Stimulated activated CD4-positive, alpha-beta T cell treated with anti-CD3 and anti-CD28 coated beads, Interleukin-15, amount 100 ng/mL, for 48 hours (primary cell): ENCODE measurements around the gene CDC7.
"Not testable (repeated sequence)": the region's sequence is repeated elsewhere in the genome, so short reads cannot be mapped to it uniquely, and the experiment has no call there.

ENCODE experiments used
- DNase-seq, 2 donors: peaks; one replicate each; pipeline ENCODE4 v3.0.0-alpha.2; 2020; ENCODE audit warnings: low read depth in 2 of 2

The CDC7 gene

GRCh38 chr1:91500756-91501522 lies at the start of gene CDC7:
CDC7 (plus strand) TSS chr1:91500851; CDS start chr1:91501717, 866 bp downstream.
- DNase-seq = peak; percentile 78 to 85

GRCh38 chr1:91454136-91454535 lies 46.5 kb upstream of the CDC7 start:
- DNase-seq = no peak

DNA sequence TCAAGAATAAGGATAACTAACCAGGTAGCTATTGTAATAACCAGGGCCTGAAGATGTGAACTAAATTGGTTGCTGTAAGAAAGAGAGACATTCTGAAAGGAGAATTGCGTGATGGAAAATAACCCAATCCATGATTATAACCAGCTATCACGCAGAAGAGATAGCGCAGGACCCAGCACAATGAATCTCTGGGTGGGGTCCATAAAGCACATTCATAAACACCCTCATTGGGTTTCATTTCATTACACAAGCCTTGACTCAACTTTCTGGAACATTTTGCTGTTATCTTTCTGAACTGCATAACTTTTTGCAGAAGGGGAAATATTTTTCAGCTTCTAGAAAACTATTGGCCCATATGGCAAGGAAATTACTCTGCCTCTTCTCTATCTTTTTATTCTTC lies 45.3 kb upstream of the CDC7 start:
- DNase-seq = no peak

- no peak for DNase-seq
These were observed 44.8 kb upstream of the CDC7 start for GRCh38 chr1:91455896-91456295.

- not testable (repeated sequence) for DNase-seq
These were observed 35.3 kb upstream of the CDC7 start for GRCh38 chr1:91465350-91465749.

- DNase-seq = no peak
These were observed 24.0 kb upstream of the CDC7 start for GRCh38 chr1:91476533-91477217.

- no peak for DNase-seq
These were observed 13.2 kb upstream of the CDC7 start for GRCh38 chr1:91487469-91487868.

- DNase-seq = no peak
These were observed 10.2 kb upstream of the CDC7 start for GRCh38 chr1:91490501-91490900.

DNA sequence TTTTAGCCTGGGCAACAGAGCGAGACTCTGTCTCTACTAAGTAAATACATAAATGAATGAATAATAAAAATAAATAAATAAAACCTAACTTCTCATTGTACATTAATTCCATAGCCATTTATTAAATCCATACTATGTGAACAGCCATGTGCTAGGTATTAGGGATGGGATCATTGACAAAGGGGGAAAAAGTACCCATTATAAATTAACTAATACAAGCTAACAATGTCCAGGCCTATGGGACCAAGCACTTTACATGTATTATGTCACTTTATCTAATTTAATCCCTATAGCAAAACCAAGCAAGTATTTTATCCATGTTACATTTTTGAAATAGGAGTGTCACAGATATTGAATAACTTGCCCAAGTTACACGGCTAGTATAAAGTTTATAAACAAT lies 2.6 kb upstream of the CDC7 start:
- no peak for DNase-seq

GRCh38 chr1:91498498-91499245 lies 2.0 kb upstream of the CDC7 start:
- no peak for DNase-seq

GRCh38 chr1:91499346-91499745 lies 1.3 kb upstream of the CDC7 start:
- DNase-seq = no peak

DNA sequence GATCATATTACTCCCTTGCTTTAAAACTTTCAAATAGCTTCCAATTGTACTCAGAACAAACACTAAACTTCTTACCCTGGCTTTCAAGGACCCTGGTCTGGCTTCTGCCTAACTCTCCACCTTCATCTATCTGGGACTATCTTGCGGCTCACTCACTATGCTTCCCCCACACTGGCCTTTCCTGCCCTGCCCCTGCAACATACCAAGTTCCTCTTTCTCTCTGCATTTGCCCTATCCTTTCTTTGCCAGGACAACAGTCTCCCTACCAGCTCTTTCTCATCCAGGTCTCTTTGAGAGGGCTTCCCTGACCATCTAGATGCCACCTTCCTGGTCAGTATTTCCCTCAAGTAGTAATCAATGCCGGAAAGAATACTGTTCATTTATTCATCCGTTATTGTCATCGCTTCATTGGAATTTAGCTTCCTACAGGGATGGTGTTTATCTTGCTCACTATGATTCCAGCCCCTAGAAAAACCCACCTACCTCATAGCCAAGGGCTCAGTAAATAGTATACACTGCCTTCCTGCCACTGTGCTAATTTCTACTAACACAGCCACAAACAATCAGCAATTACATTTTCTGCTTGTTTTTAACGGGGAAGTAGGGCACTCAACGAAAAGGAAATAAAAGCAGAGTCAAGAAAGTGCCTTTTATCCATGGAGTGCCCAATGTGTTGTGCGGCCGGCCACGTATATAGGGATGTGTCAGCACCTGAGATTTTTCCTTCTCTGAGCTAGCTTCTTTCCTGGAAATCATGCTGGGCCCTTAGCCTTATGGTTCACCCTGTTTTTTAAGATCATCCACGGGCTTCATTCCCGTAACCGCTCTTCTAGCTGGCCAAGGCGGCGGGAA lies 521 bp upstream of the CDC7 start:
- DNase-seq = no peak

GRCh38 chr1:91501523-91501851 lies 836 bp downstream of the CDC7 start:
- DNase-seq = peak in 1 of 2 donors; percentile 2

DNA sequence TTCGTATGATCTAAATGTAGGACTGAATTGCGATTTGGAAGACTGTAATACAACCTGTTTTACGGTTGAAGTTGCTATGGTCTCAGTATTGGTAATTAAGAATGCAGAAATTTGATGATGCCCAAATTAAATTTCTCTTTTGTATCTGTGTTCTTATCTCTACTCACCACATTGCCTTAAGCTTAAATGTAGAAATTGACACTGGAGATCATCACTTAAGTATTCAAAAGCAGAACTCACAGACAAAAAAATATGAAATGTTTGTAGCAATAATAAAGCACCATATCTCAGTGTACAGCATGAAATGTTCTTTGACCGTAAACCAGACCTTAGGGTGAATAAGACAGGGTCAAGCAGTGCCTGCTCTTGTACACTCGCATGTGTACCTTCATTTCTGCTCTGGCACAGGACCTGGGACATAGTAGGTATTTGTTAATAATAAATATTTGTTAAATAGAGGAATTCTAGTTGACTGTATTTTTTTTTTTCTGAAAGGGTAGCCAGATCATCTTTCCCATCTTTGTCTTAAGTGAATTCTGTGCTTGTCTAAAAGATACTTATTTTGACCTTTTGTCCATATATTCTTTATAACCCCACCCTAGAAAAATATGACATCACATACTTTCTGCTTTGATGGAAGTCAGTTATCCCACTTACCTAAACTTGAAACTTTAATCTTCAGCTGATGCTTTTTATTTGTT lies 1.5 kb downstream of the CDC7 start:
- DNase-seq = no peak

- no peak for DNase-seq
These were observed 2.1 kb downstream of the CDC7 start for GRCh38 chr1:91502672-91503184.

DNA sequence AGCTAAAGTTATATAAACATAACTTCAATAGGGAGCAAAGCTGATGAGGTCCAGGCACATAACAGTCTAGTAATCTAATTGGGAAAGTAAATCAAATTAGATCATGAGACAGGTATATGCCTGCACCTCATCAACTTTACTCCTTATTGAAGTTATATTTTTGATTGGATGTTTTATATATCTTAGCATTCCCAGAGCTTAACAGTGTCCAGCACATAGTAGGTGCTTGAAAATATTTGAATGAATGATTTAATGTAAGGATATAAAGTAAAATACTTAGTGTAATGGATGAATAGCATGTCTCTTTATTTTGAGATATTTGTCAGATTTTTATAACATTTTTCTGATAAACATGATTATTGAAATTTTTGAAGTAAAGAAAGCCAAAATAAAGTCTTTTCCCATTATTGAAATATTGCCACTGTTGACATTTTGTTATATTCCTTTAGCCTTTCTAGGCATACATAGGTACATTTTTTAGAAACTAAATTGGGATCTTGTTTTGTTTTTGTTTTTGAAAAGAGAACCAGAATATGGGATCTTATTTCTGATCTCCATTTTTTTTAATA lies 2.8 kb downstream of the CDC7 start:
- no peak for DNase-seq

GRCh38 chr1:91503975-91504530 lies 3.4 kb downstream of the CDC7 start:
- DNase-seq = no peak

DNA sequence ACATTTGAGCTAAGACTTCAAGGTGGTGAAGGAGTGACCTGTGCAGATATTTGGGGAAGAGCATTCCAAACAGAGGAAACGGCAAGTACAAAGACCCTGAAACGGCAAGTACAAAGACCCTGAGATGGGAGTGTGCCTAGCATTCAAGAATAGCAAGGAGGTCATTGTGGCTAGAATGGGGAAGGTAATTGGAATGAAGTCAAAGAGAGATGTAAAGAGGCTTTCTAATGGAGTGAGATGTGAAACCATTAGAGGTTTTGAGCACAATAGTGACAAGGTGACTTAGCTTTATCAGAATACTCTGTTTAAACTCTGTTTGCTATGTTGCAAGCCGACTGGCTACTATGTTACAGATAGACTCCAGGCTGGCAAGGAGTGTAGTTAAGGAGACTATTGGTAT lies 4.4 kb downstream of the CDC7 start:
- DNase-seq = no peak

DNA sequence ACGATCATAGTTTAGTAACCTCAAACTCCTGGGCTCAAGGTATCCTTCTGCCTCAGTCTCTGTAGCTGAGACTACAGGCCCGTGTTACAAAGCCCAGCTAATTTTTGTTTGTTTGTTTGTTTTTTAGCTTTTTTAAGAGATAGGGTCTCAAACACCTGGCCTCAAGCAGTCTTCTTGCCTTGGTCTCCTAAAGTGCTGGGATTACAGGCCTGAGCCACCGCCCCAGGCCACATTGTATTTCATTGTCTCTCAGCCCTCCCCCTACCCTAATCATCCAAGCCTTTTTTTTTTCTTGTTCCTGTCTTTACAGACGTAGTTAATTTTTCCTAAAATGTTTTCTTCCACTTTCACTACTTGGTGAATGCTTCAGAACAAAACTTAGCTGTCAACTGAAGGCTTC lies 5.4 kb downstream of the CDC7 start:
- no peak for DNase-seq

GRCh38 chr1:91507328-91507727 lies 6.7 kb downstream of the CDC7 start:
- no peak for DNase-seq
